Gastrocnemius medialis (tissue), 4 donors: Measurements from ENCODE around the gene SLC44A1.

Source experiments
- POLR2A ChIP-seq, 2 donors: fragments of 450-650 bp; IDR thresholded peaks; one replicate each; pipeline ENCODE4 v1.6.1; 2017; ENCODE audit warnings: antibody characterized with exemption in 2 of 2, mild to moderate bottlenecking in 2 of 2, moderate library complexity in 2 of 2
- TF ChIP-seq, protein P1 (sequence below), 5 experiments: fragments of 450-650 bp in 3 of 5; fragments of 200-600 bp in 2 of 5; sonication (generic) in 2 of 5; IDR thresholded peaks in 4 of 5; conservative IDR thresholded peaks in 1 of 5; 1 replicate in 4 of 5; 2 replicates in 1 of 5; pipeline ENCODE4 v1.5.1; 2016 to 2019; ENCODE audit warnings: antibody characterized with exemption in 5 of 5, mild to moderate bottlenecking in 3 of 5, moderate library complexity in 3 of 5

GRCh38 chr9:105251733-105252404 lies 7.4 kb downstream of the SLC44A1 start:
- TF ChIP-seq, protein P1, sequence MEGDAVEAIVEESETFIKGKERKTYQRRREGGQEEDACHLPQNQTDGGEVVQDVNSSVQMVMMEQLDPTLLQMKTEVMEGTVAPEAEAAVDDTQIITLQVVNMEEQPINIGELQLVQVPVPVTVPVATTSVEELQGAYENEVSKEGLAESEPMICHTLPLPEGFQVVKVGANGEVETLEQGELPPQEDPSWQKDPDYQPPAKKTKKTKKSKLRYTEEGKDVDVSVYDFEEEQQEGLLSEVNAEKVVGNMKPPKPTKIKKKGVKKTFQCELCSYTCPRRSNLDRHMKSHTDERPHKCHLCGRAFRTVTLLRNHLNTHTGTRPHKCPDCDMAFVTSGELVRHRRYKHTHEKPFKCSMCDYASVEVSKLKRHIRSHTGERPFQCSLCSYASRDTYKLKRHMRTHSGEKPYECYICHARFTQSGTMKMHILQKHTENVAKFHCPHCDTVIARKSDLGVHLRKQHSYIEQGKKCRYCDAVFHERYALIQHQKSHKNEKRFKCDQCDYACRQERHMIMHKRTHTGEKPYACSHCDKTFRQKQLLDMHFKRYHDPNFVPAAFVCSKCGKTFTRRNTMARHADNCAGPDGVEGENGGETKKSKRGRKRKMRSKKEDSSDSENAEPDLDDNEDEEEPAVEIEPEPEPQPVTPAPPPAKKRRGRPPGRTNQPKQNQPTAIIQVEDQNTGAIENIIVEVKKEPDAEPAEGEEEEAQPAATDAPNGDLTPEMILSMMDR (IDR thresholded peaks at IDR 0.05 in 4 of 5, conservative IDR thresholded peaks at IDR 0.05 in 1 of 5), result no peak
- no peak for TF ChIP-seq POLR2A (IDR thresholded peaks at IDR 0.05)
